DND-41 (cell line): ENCODE measurements around the gene GRXCR1.

Source experiments
- ATAC-seq: fragments of 200-7000 bp; cut with Tn5 transposase; 3 replicates; pipeline ENCODE4 v1.9.1; 2021; ENCODE audit warnings: low read depth; ENCODE audit not compliant: insufficient read depth
- DNase-seq: peaks from one replicate; pipeline ENCODE4 v3.0.0-alpha.2; 2020
- H2AFZ ChIP-seq: 2 replicates; pipeline ENCODE4 v1.6.0; 2012; ENCODE audit warnings: low read depth, low read length
- H3K27ac ChIP-seq: 2 replicates; pipeline ENCODE4 v1.5.1; 2012; ENCODE audit warnings: low read length, inconsistent platforms
- H3K27me3 ChIP-seq: fragments of 200-600 bp; sonication (generic); 2 replicates; pipeline ENCODE4 v1.6.0; 2012; ENCODE audit warnings: low read length, mild to moderate bottlenecking, inconsistent platforms; ENCODE audit not compliant: insufficient read depth, poor library complexity
- H3K36me3 ChIP-seq: 2 replicates; pipeline ENCODE4 v1.5.1; 2012; ENCODE audit warnings: low read length, inconsistent platforms; ENCODE audit not compliant: insufficient read depth
- H3K4me1 ChIP-seq: 2 replicates; pipeline ENCODE4 v1.5.1; 2012; ENCODE audit warnings: mild to moderate bottlenecking, low read length; ENCODE audit not compliant: insufficient read depth
- H3K4me2 ChIP-seq: 2 replicates; pipeline ENCODE4 v1.6.0; 2012; ENCODE audit warnings: mild to moderate bottlenecking, moderate library complexity, low read length, inconsistent platforms; ENCODE audit not compliant: insufficient read depth
- H3K4me3 ChIP-seq, 2 experiments: fragments of 200-600 bp in 1 of 2; shearing (Covaris generic) in 1 of 2; 2 replicates each; pipeline ENCODE4 v1.5.1; 2012 to 2016; ENCODE audit warnings: inconsistent platforms in 2 of 2, low read length in 2 of 2, mild to moderate bottlenecking in 2 of 2, low read depth in 1 of 2, moderate library complexity in 1 of 2
- H3K79me2 ChIP-seq: 2 replicates; pipeline ENCODE4 v1.6.0; 2012; ENCODE audit warnings: low read length, inconsistent platforms; ENCODE audit not compliant: insufficient read depth
- H3K9ac ChIP-seq: 2 replicates; pipeline ENCODE4 v1.6.0; 2012; ENCODE audit warnings: low read depth, mild to moderate bottlenecking, inconsistent platforms, low read length, moderate library complexity
- H3K9me3 ChIP-seq: 2 replicates; pipeline ENCODE4 v1.5.1; 2012; ENCODE audit warnings: low read length, moderate library complexity, mild to moderate bottlenecking, inconsistent platforms; ENCODE audit not compliant: insufficient read depth, severe bottlenecking
- H4K20me1 ChIP-seq: 2 replicates; pipeline ENCODE4 v1.6.0; 2012; ENCODE audit warnings: low read length; ENCODE audit not compliant: insufficient read depth
- EZH2 ChIP-seq: IDR thresholded peaks from 3 replicates; pipeline ENCODE4 v1.6.1; 2012; ENCODE audit warnings: borderline replicate concordance, low read depth, mild to moderate bottlenecking, moderate library complexity, low read length, inconsistent platforms; ENCODE audit not compliant: severe bottlenecking
- TF ChIP-seq, protein P1 (sequence below): IDR thresholded peaks from 2 replicates; pipeline ENCODE4 v1.5.1; 2012; ENCODE audit warnings: borderline replicate concordance, low read length, moderate library complexity, mild to moderate bottlenecking; ENCODE audit not compliant: poor library complexity, severe bottlenecking; ENCODE audit errors: extremely low read depth

GRXCR1 gene

GRCh38 chr4:42945874-42946273, 53.4 kb downstream of the GRXCR1 start:
- no peak overlapping the region for H3K4me2 ChIP-seq
- DNase-seq (no peak), ATAC-seq (no peak)
- no peak overlapping the region for H3K4me3 ChIP-seq
- H3K4me1 ChIP-seq = no peaks in the 10 kb centered on the region
- no peaks in the 10 kb centered on the region for H3K27me3 ChIP-seq
- H2AFZ ChIP-seq = no peak overlapping the region
- H4K20me1 ChIP-seq = no peaks in the 10 kb centered on the region
- no peaks in the 10 kb centered on the region for H3K36me3 ChIP-seq
- H3K9ac ChIP-seq = no peak overlapping the region
- H3K27ac ChIP-seq = no peak overlapping the region
- H3K79me2 ChIP-seq = no peaks in the 10 kb centered on the region
- no peaks in the 10 kb centered on the region for H3K9me3 ChIP-seq
- TF ChIP-seq, protein P1, sequence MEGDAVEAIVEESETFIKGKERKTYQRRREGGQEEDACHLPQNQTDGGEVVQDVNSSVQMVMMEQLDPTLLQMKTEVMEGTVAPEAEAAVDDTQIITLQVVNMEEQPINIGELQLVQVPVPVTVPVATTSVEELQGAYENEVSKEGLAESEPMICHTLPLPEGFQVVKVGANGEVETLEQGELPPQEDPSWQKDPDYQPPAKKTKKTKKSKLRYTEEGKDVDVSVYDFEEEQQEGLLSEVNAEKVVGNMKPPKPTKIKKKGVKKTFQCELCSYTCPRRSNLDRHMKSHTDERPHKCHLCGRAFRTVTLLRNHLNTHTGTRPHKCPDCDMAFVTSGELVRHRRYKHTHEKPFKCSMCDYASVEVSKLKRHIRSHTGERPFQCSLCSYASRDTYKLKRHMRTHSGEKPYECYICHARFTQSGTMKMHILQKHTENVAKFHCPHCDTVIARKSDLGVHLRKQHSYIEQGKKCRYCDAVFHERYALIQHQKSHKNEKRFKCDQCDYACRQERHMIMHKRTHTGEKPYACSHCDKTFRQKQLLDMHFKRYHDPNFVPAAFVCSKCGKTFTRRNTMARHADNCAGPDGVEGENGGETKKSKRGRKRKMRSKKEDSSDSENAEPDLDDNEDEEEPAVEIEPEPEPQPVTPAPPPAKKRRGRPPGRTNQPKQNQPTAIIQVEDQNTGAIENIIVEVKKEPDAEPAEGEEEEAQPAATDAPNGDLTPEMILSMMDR = no peak
- TF ChIP-seq EZH2 = no peak

DNA sequence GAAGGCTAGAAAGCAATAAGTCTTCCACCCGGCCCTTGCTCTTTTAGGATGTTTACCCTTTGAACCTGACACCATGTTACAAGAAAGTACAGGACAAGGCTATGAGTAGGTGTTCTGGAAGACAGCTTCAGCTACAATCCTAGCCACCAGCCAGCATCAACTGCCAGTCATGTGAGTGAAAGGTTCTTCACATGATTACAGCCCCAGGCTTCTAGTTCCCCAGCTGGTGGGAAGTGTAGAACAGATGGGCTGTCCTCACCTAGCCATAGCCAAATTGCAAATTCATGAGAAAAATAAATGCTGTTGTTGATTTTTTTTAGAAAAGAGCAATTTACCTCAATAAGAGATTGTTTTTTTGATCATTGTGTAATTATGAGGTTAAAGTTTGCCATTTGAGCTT, 60.8 kb downstream of the GRXCR1 start:
- Histone ChIP-seq H3K4me3 (no peak overlapping the region), H3K9ac (no peak overlapping the region), H3K9me3 (no peaks in the 10 kb centered on the region), H3K79me2 (no peaks in the 10 kb centered on the region), H3K4me2 (no peak overlapping the region), H3K27me3 (no peaks in the 10 kb centered on the region), H3K27ac (no peak overlapping the region), H4K20me1 (no peaks in the 10 kb centered on the region), H3K4me1 (no peaks in the 10 kb centered on the region), H2AFZ (no peak overlapping the region), H3K36me3 (no peaks in the 10 kb centered on the region)
- no peak for ATAC-seq
- no peak for DNase-seq
- TF ChIP-seq, protein P1 = no peak
- no peak for TF ChIP-seq EZH2

DNA sequence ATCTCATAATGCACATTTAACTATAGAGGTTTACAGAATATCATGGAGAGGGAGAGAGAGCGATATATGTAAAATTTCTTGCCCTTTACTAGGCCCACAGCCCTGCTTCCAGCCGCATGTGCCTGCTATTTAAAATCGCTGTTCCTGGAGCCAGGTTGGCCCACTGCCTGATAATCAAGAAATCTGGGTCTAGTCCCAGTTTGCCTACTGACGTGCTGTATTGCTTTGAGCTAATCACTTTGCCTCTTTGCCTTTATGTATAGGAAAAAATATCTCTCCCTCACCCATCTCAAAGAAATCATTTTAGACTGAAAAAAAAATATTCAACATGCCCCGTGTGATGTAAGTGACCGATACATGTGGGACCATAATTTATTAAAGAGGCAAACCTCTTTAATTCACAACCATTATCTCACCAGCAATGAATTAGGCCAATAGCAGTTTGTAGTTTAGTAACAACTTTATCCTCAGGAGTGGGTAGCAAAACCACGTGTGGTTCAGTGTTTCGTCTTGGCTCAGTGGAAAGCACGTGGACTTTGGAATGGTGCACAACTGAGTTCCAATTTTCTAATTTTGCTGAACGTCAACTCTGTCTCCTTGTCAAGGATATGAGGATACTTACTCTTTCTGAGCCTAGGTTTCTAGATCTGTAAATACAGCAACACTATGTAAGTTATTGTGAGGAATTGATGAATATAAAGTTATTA, 62.6 kb downstream of the GRXCR1 start:
- no peak overlapping the region for H3K4me3 ChIP-seq
- no peaks in the 10 kb centered on the region for H4K20me1 ChIP-seq
- no peaks in the 10 kb centered on the region for H3K4me1 ChIP-seq
- no peaks in the 10 kb centered on the region for H3K9me3 ChIP-seq
- no peak overlapping the region for H3K9ac ChIP-seq
- no peak overlapping the region for H2AFZ ChIP-seq
- no peaks in the 10 kb centered on the region for H3K27me3 ChIP-seq
- H3K36me3 ChIP-seq = no peaks in the 10 kb centered on the region
- no peak overlapping the region for H3K4me2 ChIP-seq
- H3K27ac ChIP-seq = no peak overlapping the region
- ATAC-seq = no peak
- DNase-seq = no peak
- no peak for TF ChIP-seq EZH2
- TF ChIP-seq, protein P1 = no peak
- H3K79me2 ChIP-seq = no peaks in the 10 kb centered on the region
